Esophagus muscularis mucosa (tissue), 4 donors: ENCODE results near the gene RANBP17. TPM values are rescaled to one million over a fixed set of nuclear protein-coding genes. Genes with fewer than 3 reads are reported as not detected.
A peak's percentile ranks its signal among the peaks of the same experiment; 100 is the strongest.

Source experiments
- DNase-seq: peaks from one replicate; pipeline ENCODE4 v3.0.0-alpha.2; 2017; ENCODE audit errors: extremely low spot score
- H3K27ac ChIP-seq, 4 donors: fragments of 200-600 bp; sonication (generic); replicated peaks in 1 of 4; 1 replicate in 3 of 4; 2 replicates in 1 of 4; pipeline ENCODE4 v1.5.1; 2016 to 2019; ENCODE audit warnings: mild to moderate bottlenecking in 1 of 4
- H3K27me3 ChIP-seq, 4 donors: fragments of 200-600 bp; sonication (generic); one replicate each; pipeline versions ENCODE4 v1.5.1 to v1.6.0; 2016 to 2019
- H3K36me3 ChIP-seq, 4 donors: fragments of 200-600 bp; sonication (generic); one replicate each; pipeline ENCODE4 v1.5.1; 2016 to 2019
- H3K4me1 ChIP-seq, 4 donors: fragments of 200-600 bp; sonication (generic); one replicate each; pipeline ENCODE4 v1.5.1; 2016 to 2019
- H3K4me3 ChIP-seq, 4 donors: fragments of 200-600 bp; sonication (generic); 1 replicate in 2 of 4; 2 replicates in 2 of 4; pipeline ENCODE4 v1.5.1; 2016 to 2019; ENCODE audit warnings: mild to moderate bottlenecking in 4 of 4, moderate library complexity in 1 of 4
- H3K9me3 ChIP-seq, 4 donors: fragments of 200-600 bp; sonication (generic); 1 replicate in 3 of 4; 2 replicates in 1 of 4; pipeline ENCODE4 v1.5.1; 2016 to 2019
- EP300 ChIP-seq: sonication (generic); formaldehyde crosslinking; IDR thresholded peaks from one replicate; pipeline ENCODE4 v1.6.1; 2017; ENCODE audit warnings: antibody characterized with exemption
- POLR2A ChIP-seq: fragments of 450-650 bp; IDR thresholded peaks from one replicate; pipeline ENCODE4 v1.6.1; 2017; ENCODE audit warnings: antibody characterized with exemption, moderate library complexity, mild to moderate bottlenecking, low read depth
- POLR2AphosphoS5 ChIP-seq, 2 donors: sonication (generic); formaldehyde crosslinking; IDR thresholded peaks; one replicate each; pipeline ENCODE4 v1.6.1; 2017; ENCODE audit warnings: antibody characterized with exemption in 2 of 2
- WGBS: methylation state at CpG from one replicate; pipeline ENCODE4 v1.1.5; 2018; 5-methylcytosine and 5-hydroxymethylcytosine counted together
- intact Hi-C: fragments of 100-400 bp; cut with DNase I; formaldehyde crosslinking; loops from one replicate; pipeline ENCODE4 v1.15.1; 2023
- total RNA-seq, 4 donors: library from RNA; depleted of rRNA; stranded (reverse); fragments of >200 nt; gene quantifications; one replicate each; pipeline versions ENCODE4 v1.1.0 to v1.2.1, GENCODE V29; 2016
- TF ChIP-seq, protein P1 (sequence below), 3 experiments: fragments of 200-600 bp in 2 of 3; fragments of 450-650 bp in 1 of 3; sonication (generic) in 2 of 3; IDR thresholded peaks; one replicate each; pipeline ENCODE4 v1.5.1; 2017 to 2019; ENCODE audit warnings: antibody characterized with exemption in 3 of 3, mild to moderate bottlenecking in 2 of 3, moderate library complexity in 1 of 3

RANBP17 gene
- total RNA-seq, 4 donors from 2014 or later, result 16.4 to 28.2 (median 17.7) TPM

DNA sequence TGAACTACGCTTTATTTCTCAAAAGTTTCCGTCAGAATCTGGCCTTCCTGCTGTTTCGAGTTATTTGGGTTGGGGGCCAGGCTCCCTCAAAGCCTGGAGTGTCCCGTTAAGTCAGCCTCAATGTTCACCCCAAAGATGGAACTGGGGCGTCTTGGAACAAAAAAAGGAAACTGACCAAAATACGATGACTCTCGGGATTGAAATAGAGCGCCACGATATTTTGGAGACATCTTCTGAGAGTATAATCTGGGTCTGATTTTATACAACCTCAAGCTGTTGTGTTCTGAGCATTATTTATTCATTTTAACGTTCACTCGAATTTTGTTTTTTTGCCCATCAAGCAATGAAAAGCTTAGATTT, 475.4 kb downstream of the RANBP17 start:
- H3K4me1 ChIP-seq, result peaks cover 0 to 13% (median 10%) of the 10 kb centered on the region in 4 donors
- intact Hi-C loops, result loop anchor here (2.0 kb wide), 1 partner anchor 128 kb away; no protein-coding TSS in a partner anchor
- no peaks in the 10 kb centered on the region for H3K9me3 ChIP-seq
- H3K27me3 ChIP-seq, result peaks cover 0 to 70% (median 0%) of the 10 kb centered on the region in 4 donors
- H3K4me3 ChIP-seq, result peak overlapping the region; percentile 34 to 53 (median 43)
- H3K27ac ChIP-seq, result no peak overlapping the region
- WGBS, result 39% methylated on average over 11 of the region's 11 CpGs
- DNase-seq, result no peak
- no peak for TF ChIP-seq EP300
- TF ChIP-seq, protein P1, sequence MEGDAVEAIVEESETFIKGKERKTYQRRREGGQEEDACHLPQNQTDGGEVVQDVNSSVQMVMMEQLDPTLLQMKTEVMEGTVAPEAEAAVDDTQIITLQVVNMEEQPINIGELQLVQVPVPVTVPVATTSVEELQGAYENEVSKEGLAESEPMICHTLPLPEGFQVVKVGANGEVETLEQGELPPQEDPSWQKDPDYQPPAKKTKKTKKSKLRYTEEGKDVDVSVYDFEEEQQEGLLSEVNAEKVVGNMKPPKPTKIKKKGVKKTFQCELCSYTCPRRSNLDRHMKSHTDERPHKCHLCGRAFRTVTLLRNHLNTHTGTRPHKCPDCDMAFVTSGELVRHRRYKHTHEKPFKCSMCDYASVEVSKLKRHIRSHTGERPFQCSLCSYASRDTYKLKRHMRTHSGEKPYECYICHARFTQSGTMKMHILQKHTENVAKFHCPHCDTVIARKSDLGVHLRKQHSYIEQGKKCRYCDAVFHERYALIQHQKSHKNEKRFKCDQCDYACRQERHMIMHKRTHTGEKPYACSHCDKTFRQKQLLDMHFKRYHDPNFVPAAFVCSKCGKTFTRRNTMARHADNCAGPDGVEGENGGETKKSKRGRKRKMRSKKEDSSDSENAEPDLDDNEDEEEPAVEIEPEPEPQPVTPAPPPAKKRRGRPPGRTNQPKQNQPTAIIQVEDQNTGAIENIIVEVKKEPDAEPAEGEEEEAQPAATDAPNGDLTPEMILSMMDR (IDR thresholded peaks at IDR 0.05), result peak in 1 of 3 experiments; percentile 10
- no peak for TF ChIP-seq POLR2A
- H3K36me3 ChIP-seq, result no peaks in the 10 kb centered on the region

DNA sequence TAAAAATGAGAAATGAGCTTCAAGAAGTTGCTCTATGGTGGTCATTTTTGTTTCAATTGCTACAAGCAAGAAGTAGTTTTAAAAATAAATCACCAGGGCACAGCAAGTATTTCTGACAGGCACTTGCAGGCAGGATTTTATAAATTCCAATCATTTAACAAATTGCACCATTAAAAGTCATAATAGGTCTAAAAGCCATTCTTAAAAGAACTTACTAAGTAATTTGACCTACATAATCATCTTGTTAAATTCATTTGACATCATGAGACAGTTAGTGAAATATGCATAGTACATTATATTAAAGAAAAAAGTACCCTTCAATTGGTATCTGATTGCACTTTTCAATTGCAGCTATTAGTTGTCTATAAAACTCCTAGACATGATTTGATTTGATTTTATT, 478.2 kb downstream of the RANBP17 start:
- Histone ChIP-seq H3K9me3 (no peaks in the 10 kb centered on the region), H3K27me3 (peaks cover 0 to 64% (median 3%) of the 10 kb centered on the region in 4 donors), H3K36me3 (no peaks in the 10 kb centered on the region), H3K4me1 (peaks cover 0 to 13% (median 10%) of the 10 kb centered on the region in 4 donors), H3K27ac (no peak overlapping the region), H3K4me3 (no peak overlapping the region)
- intact Hi-C loops, result loop anchor here (10.0 kb wide), 1 partner anchor 595 kb away; no protein-coding TSS in a partner anchor
- no peak for DNase-seq
- TF ChIP-seq EP300, result no peak
- TF ChIP-seq POLR2A, result no peak
- TF ChIP-seq POLR2AphosphoS5 (IDR thresholded peaks at IDR 0.05), result no peak
- TF ChIP-seq, protein P1 (IDR thresholded peaks at IDR 0.05), result no peak

DNA sequence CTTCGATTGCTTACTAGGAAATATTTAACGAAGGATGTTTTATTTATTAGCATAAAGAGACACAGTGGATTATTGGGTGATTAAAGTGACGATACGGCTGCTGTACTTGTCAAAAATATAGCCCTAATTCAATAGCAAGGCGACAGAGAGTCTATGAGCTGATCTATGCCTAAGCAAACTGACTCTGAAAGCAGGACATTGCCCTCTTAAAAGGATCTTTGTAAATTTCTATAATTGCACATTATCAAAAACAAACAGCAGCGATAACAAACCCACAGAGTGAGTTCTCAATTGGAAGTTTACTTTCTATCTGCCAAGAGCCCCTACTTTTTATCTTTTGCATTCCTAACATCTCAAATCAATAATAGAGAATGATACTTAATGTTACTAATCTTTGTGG, 478.7 kb downstream of the RANBP17 start:
- H3K4me1 ChIP-seq, result peaks cover 0 to 13% (median 10%) of the 10 kb centered on the region in 4 donors
- DNase-seq, result no peak
- no peaks in the 10 kb centered on the region for H3K9me3 ChIP-seq
- H3K27ac ChIP-seq, result no peak overlapping the region
- H3K4me3 ChIP-seq, result no peak overlapping the region
- intact Hi-C loops, result loop anchor here (10.0 kb wide), 1 partner anchor 596 kb away; no protein-coding TSS in a partner anchor
- peaks cover 0 to 60% (median 3%) of the 10 kb centered on the region in 4 donors for H3K27me3 ChIP-seq
- WGBS, result 76% methylated on average over 6 of the region's 6 CpGs
- H3K36me3 ChIP-seq, result no peaks in the 10 kb centered on the region
- TF ChIP-seq EP300, result no peak
- TF ChIP-seq, protein P1 (IDR thresholded peaks at IDR 0.05), result no peak
- no peak for TF ChIP-seq POLR2A
- no peak for TF ChIP-seq POLR2AphosphoS5 (IDR thresholded peaks at IDR 0.05)

DNA sequence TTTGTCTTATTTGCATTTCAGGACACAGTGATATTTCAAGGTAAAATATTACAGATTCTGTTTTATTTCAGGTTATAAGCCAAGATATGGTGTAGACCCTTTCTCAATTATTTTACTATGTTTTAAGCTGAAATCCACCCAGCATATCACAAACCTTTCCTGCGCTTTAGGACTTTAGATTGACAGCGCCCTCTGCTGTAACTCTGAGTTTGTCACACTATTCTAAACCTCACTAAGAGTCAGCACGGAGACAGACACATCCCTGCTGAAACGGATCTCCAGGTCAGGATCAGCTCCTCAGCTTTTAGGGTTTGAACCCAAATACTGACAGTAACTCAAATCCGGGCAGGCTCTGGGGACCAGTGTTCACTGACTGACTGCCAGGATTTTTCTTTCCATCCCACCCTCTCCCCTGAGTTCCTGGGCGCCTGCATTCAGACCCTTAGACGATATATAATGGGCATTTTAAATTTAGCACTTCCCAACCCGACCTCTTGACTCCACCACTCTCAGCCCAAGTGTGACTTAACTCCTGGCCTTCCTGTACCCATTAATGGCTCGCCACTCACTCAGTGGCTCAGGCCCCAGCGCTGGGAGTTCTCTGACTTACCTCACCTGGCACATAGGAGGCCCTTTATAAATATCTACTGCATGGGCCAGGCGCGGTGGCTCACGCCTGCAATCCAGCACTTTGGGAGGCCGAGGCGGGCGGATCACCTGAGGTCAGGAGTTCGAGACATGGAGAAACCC, 480.7 kb downstream of the RANBP17 start:
- intact Hi-C loops, result loop anchor here (10.0 kb wide), 1 partner anchor 598 kb away; no protein-coding TSS in a partner anchor
- peaks cover 0 to 43% (median 3%) of the 10 kb centered on the region in 4 donors for H3K27me3 ChIP-seq
- no peak overlapping the region for H3K4me3 ChIP-seq
- no peaks in the 10 kb centered on the region for H3K36me3 ChIP-seq
- H3K9me3 ChIP-seq, result no peaks in the 10 kb centered on the region
- no peaks in the 10 kb centered on the region for H3K4me1 ChIP-seq
- no peak overlapping the region for H3K27ac ChIP-seq
- whole genome bisulfite sequencing, result 49% methylated on average over 17 of the region's 17 CpGs
- DNase-seq, result no peak
- TF ChIP-seq, protein P1 (IDR thresholded peaks at IDR 0.05), result peak; percentile 27 to 52 (median 41)
- no peak for TF ChIP-seq EP300
